ENCODE data around the gene CYP4F12.

CYP4F12 gene

DNA sequence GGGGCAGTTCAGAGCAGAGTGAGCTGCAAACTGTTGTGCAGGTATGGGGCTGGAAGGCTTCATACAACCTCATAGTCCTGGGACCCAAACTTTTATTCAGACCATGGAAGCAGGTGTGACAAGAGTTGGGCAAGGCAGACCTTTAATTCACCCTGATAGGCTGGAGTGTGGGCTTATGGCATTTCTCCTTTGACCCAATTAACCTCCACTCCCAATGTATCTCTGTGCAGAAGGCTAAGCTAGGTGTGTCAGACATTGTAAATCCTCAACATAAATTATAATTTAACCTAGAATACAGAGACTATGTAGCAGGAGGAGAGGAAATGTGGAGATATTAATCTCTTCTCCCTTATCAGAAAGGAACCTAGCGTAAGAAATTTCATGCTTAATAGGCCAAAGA lies 42.8 kb downstream of the CYP4F12 start:
- no peak for DNase-seq

DNA sequence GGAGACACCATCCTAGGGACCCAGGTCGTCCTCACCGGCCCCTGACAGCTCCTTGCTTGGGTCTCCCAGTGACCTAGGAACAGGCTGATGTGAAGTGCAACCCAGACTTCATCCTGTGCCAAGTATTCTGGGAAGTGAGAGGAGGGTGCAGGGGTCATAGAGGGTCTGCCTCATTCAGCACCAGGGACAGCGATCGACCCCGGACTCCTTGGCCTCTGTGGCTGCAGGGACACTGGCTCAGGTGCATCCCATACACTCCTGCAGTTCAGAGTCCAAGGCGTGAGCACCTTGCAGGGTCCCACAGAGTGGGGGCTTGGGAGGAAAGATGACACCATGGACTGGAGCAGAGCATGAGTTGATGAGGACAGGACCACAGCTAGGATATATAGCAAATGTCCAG lies 44.9 kb downstream of the CYP4F12 start:
- DNase-seq: no peak

GRCh38 chr19:15721268-15721667 lies 48.4 kb downstream of the CYP4F12 start:
- no peak for DNase-seq

DNA sequence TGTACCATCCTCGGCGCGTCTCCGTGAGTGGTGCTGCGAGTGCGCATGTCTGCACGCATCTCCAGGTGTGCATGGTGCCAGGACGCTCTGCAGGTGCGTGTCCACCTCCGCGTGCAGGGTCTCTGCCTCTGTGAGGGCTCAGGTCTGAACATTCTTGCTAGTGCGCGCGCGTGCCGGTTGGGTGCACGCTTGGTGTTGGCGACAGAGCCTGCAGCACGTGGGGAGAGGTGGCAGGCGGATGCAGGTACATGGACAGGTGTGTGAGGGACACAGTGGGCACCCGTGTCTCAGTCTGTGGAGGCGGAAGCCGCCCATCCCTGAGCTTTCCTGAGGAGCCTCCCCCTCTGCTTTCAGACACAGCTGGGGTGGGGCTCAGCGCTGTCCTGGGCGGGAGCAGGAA lies 50.1 kb downstream of the CYP4F12 start:
- no peak for DNase-seq

DNA sequence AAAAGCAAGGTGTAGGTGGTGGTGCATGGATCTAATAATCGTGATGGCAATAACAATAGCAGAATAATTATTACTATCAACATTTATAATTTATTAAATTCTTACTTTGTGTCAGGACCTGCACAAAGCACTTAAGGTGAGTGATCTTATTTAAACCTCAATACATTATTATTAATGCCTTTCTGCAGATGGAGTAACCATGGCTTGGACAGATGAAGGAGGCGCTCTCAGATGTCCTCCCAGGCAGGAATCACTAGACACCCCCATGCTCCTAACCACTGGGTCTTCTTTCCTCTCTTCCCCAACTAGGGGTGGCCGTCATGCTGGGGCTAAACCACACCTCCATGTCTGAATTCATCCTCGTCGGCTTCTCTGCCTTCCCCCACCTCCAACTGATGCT lies 54.8 kb downstream of the CYP4F12 start, which contains the start of gene OR10H2:
TSS of gene OR10H2 (plus strand) at position 301 of the 400 bp plus-strand sequence. CDS start at position 321, 20 bp downstream.
- DNase-seq: no peak

DNA sequence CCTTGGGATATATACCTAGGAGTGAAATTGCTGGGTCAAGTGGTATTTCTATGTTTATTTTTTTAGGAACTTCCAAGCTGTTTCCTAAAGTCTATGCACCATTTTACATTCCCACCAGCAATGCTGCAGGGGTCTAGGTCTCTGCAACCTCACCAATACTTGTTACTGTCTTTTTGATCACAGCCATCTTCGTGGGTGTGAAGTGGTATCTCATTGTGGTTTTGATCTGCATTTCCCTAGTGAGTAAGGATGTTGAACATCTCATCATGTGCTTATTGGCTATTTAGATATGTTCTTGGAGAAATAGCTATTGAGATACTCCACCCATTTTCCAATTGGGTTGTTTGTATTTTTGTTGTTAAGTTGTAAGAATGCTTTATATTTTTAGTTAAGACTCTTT lies 57.7 kb downstream of the CYP4F12 start:
- no peak for DNase-seq

GRCh38 chr19:15732388-15732787 lies 59.5 kb downstream of the CYP4F12 start:
- DNase-seq: no peak

DNA sequence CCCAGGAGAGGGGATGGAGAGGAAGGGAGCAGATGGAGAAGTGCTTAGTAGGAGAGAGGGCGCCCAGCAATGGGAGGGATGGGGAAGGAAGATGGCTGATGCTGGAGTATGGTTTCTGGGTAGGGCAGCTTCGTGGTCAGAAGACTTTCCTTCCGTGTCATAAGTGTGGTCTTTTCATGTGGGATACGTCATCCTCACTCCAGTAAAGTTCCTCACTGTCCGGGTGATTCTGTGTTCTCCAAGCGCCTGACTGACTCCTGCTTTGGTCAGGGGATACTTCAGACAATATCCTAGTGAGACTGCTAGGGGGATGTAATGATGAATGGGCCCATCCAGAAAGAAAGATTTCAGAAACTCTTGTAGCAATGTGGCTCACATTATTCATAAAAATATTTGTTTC lies 61.0 kb downstream of the CYP4F12 start:
- DNase-seq: no peak

- no peak for DNase-seq
These were observed 64.8 kb downstream of the CYP4F12 start, which contains the start of gene OR10H3 for GRCh38 chr19:15737722-15738121. Gene OR10H3 (plus strand): TSS chr19:15737985. CDS start chr19:15741393, 3,408 bp downstream.

DNA sequence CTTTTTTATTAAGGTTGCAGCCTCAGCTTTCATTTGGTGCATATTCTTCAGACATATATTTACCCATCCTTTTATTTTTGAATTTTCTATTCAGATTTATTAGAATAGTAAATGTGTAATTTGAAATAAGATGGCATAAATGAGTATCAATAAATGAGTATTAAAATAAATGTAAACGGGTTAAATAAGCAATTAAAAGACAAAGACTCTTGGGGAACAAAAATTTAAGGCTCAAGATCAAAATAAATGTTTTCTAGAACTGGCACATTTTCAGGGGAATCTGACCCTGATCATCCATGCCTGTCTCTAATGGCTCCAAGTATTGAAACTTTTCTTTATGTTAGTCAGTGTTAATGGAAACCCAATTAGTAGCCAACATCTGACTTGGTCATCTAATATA lies 67.9 kb downstream of the CYP4F12 start:
- no peak for DNase-seq
